ENCODE measurements around the gene INCA1. TPM values are rescaled to one million over a fixed set of nuclear protein-coding genes. Genes with fewer than 3 reads are reported as not detected.

Gene INCA1
- total and polyA plus RNA-seq, 2 of the 13 experiments (the other 11 are each of a cell fraction or from before 2014, with no cell fraction given), result 0.93 to 2.6 TPM

GRCh38 chr17:4944554-4945175 is 52.7 kb downstream of the INCA1 start (continued):
- TF ChIP-seq BRCA1 (CRISPR knock-in tag; IDR thresholded peaks at IDR 0.05), result no peak
- TF ChIP-seq CEBPG (CRISPR knock-in tag; IDR thresholded peaks at IDR 0.05), result no peak
- peak; percentile 70 for TF ChIP-seq AGO1 (IDR thresholded peaks at IDR 0.05; ENCODE audit: low read depth, low read length, poor library complexity, severe bottlenecking)
- no peak for TF ChIP-seq ZNF232 (CRISPR knock-in tag; IDR thresholded peaks at IDR 0.05; ENCODE audit: borderline replicate concordance)
- TF ChIP-seq RBM22 (optimal IDR thresholded peaks at IDR 0.05; ENCODE audit: low read length), result peak; percentile 7
- TF ChIP-seq BRD4 (CRISPR knock-in tag; IDR thresholded peaks at IDR 0.05), result no peak
- TF ChIP-seq POLR2AphosphoS5 (IDR thresholded peaks at IDR 0.05; ENCODE audit: low read depth, low read length), result peak; percentile 76
- TF ChIP-seq ZNF337 (CRISPR knock-in tag; IDR thresholded peaks at IDR 0.05; ENCODE audit: borderline replicate concordance, low read depth), result no peak
- TF ChIP-seq HCFC1 (IDR thresholded peaks at IDR 0.05; ENCODE audit: low read depth, low read length), result no peak
- no peak for TF ChIP-seq SP5 (CRISPR knock-in tag; IDR thresholded peaks at IDR 0.05; ENCODE audit: borderline replicate concordance, low read depth)
- TF ChIP-seq SP140L (CRISPR knock-in tag; IDR thresholded peaks at IDR 0.05; ENCODE audit: borderline replicate concordance), result no peak
- TF ChIP-seq, protein P1, sequence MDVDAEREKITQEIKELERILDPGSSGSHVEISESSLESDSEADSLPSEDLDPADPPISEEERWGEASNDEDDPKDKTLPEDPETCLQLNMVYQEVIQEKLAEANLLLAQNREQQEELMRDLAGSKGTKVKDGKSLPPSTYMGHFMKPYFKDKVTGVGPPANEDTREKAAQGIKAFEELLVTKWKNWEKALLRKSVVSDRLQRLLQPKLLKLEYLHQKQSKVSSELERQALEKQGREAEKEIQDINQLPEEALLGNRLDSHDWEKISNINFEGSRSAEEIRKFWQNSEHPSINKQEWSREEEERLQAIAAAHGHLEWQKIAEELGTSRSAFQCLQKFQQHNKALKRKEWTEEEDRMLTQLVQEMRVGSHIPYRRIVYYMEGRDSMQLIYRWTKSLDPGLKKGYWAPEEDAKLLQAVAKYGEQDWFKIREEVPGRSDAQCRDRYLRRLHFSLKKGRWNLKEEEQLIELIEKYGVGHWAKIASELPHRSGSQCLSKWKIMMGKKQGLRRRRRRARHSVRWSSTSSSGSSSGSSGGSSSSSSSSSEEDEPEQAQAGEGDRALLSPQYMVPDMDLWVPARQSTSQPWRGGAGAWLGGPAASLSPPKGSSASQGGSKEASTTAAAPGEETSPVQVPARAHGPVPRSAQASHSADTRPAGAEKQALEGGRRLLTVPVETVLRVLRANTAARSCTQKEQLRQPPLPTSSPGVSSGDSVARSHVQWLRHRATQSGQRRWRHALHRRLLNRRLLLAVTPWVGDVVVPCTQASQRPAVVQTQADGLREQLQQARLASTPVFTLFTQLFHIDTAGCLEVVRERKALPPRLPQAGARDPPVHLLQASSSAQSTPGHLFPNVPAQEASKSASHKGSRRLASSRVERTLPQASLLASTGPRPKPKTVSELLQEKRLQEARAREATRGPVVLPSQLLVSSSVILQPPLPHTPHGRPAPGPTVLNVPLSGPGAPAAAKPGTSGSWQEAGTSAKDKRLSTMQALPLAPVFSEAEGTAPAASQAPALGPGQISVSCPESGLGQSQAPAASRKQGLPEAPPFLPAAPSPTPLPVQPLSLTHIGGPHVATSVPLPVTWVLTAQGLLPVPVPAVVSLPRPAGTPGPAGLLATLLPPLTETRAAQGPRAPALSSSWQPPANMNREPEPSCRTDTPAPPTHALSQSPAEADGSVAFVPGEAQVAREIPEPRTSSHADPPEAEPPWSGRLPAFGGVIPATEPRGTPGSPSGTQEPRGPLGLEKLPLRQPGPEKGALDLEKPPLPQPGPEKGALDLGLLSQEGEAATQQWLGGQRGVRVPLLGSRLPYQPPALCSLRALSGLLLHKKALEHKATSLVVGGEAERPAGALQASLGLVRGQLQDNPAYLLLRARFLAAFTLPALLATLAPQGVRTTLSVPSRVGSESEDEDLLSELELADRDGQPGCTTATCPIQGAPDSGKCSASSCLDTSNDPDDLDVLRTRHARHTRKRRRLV (CRISPR knock-in tag; IDR thresholded peaks at IDR 0.05), result no peak
- no peak for TF ChIP-seq TCF7 (IDR thresholded peaks at IDR 0.05; ENCODE audit: low read depth)
- peak; percentile 21; the same call in 1 of the 2 replicates for TF ChIP-seq SSRP1 (CRISPR knock-in tag; IDR thresholded peaks at IDR 0.05)
- 0 out of 2 replicates have a peak, but pooled peaks have one; percentile 6 for TF ChIP-seq GABPB1 (CRISPR knock-in tag; IDR thresholded peaks at IDR 0.05)
- TF ChIP-seq, protein P2, sequence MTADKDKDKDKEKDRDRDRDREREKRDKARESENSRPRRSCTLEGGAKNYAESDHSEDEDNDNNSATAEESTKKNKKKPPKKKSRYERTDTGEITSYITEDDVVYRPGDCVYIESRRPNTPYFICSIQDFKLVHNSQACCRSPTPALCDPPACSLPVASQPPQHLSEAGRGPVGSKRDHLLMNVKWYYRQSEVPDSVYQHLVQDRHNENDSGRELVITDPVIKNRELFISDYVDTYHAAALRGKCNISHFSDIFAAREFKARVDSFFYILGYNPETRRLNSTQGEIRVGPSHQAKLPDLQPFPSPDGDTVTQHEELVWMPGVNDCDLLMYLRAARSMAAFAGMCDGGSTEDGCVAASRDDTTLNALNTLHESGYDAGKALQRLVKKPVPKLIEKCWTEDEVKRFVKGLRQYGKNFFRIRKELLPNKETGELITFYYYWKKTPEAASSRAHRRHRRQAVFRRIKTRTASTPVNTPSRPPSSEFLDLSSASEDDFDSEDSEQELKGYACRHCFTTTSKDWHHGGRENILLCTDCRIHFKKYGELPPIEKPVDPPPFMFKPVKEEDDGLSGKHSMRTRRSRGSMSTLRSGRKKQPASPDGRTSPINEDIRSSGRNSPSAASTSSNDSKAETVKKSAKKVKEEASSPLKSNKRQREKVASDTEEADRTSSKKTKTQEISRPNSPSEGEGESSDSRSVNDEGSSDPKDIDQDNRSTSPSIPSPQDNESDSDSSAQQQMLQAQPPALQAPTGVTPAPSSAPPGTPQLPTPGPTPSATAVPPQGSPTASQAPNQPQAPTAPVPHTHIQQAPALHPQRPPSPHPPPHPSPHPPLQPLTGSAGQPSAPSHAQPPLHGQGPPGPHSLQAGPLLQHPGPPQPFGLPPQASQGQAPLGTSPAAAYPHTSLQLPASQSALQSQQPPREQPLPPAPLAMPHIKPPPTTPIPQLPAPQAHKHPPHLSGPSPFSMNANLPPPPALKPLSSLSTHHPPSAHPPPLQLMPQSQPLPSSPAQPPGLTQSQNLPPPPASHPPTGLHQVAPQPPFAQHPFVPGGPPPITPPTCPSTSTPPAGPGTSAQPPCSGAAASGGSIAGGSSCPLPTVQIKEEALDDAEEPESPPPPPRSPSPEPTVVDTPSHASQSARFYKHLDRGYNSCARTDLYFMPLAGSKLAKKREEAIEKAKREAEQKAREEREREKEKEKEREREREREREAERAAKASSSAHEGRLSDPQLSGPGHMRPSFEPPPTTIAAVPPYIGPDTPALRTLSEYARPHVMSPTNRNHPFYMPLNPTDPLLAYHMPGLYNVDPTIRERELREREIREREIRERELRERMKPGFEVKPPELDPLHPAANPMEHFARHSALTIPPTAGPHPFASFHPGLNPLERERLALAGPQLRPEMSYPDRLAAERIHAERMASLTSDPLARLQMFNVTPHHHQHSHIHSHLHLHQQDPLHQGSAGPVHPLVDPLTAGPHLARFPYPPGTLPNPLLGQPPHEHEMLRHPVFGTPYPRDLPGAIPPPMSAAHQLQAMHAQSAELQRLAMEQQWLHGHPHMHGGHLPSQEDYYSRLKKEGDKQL (CRISPR knock-in tag; IDR thresholded peaks at IDR 0.05; ENCODE audit: low read depth), result no peak
- no peak for TF ChIP-seq HNRNPK (IDR thresholded peaks at IDR 0.05; ENCODE audit: low read depth, low read length, poor library complexity, severe bottlenecking)
- no peak for TF ChIP-seq ZNF225 (CRISPR knock-in tag; IDR thresholded peaks at IDR 0.05)
- TF ChIP-seq, protein P3, sequence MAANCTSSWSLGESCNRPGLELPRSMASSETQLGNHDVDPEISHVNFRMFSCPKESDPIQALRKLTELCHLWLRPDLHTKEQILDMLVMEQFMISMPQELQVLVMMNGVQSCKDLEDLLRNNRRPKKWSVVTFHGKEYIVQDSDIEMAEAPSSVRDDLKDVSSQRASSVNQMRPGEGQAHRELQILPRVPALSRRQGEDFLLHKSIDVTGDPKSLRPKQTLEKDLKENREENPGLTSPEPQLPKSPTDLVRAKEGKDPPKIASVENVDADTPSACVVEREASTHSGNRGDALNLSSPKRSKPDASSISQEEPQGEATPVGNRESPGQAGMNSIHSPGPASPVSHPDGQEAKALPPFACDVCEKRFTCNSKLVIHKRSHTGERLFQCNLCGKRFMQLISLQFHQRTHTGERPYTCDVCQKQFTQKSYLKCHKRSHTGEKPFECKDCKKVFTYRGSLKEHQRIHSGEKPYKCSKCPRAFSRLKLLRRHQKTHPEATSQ (CRISPR knock-in tag; IDR thresholded peaks at IDR 0.05; ENCODE audit: borderline replicate concordance), result no peak

Data from HepG2 (cell line).